ENCODE data around the gene RPS3A. TPM values are rescaled to one million over a fixed set of nuclear protein-coding genes. Genes with fewer than 3 reads are reported as not detected.
"Not testable (repeated sequence)": the region's sequence is repeated elsewhere in the genome, so short reads cannot be mapped to it uniquely, and the experiment has no call there.

RPS3A gene
- total RNA-seq, 1 experiment from 2014 or later = 1,672 TPM

DNA sequence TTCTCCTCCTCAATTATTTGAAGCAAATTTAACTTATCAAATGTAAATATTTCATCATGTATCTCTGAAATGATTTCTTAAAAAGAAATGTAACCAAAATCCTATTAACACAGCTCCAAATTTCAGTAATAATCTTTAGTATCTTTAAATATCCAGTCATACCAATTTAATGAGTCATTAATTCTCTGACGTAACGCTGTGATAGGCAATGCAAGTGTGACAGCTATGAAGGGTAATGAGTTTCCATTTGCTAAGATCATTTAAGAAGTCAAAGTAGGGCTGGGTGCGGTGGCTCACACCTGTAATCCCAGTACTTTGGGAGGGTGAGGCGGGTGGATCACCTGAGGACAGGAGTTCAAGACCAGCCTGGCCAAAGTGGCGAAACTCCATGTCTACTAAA, 15.6 kb downstream of the RPS3A start:
- DNase-seq (ENCODE audit: low read depth) = no peak

DNA sequence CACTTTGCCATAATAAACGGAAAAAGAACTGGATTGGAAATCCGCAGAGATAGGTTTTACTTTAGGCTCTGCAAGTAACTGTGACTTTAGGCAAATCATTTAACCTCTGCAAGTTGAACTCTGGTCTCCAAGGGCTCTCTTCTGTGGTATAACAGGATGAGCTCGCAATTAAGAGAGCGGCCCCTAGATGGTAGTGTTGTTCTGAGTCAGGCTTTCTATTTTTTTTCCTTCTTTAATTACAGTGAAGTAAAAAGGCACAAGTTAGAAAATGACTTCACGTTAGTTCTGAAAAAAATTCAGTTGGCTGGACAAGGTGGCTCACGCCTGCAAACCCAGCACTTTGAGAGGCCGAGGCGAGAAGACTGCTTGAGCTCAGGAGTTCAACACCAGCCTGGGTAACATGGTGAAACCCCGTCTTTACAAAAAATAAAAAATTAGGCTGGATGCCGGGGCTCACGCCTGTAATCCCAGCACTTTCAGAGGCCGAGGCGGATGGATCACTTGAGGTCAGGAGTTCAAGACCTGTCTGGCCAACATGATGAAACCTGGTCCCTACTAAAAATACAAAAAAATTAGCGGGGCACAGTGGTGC, 18.0 kb downstream of the RPS3A start:
- DNase-seq (ENCODE audit: low read depth) = peak; percentile 65

DNA sequence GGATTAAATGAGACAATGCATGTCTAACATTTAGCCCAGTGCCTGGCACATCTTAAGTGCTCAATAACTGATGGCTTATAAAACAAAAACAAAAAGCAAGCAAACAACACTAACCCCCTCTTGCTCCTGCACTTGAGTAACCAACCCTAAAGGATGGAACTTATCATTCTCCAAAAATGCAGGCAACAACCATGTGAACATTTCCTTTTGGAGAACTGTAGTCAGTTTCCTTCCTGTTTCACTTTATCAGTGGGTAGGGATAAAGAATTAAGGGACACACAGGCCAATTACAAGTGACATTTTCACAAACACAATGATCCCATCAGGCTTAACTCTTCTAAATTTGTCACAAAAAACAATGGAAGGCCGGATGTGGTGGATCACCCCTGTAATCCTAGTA, 30.4 kb downstream of the RPS3A start:
- DNase-seq (ENCODE audit: low read depth) = no peak

DNA sequence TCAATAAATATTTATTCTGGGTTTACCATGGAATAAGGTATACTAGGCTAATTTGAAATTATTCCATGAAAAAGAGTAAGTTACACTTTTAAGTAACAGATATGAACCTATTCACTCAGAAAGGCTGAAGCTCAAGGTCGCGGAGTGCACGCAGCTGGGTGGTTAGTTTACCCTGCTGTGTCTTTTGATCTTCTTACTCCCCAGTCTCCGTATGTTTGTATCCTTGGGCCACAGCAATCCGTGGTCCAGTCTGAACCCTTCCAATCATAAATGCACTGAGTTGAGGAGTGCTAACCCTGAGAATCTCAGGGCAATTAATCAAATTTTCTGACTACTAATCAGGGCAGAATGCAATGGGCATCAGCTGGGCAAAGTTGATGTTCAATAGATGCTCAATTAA, 33.9 kb downstream of the RPS3A start:
- DNase-seq (ENCODE audit: low read depth) = no peak

DNA sequence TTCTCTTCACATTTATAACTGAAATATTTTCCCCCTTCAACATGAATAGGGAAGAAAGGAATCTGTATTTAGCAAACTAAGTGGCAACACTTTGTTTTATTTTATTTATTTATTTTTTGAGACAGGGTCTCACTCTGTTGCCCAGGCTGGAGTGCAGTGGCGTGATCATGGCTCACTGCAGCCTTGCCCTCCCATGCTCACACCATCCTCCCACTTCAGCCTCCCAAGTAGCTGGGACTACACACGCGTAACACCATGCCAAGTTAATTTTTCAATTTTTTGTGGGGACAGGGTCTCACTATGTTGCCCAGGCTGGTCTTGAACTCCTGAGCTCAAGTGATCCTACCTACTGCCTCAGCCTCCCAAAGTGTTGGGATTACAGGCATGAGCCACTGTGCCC, 36.6 kb downstream of the RPS3A start:
- DNase-seq (ENCODE audit: low read depth) = not testable (repeated sequence)

DNA sequence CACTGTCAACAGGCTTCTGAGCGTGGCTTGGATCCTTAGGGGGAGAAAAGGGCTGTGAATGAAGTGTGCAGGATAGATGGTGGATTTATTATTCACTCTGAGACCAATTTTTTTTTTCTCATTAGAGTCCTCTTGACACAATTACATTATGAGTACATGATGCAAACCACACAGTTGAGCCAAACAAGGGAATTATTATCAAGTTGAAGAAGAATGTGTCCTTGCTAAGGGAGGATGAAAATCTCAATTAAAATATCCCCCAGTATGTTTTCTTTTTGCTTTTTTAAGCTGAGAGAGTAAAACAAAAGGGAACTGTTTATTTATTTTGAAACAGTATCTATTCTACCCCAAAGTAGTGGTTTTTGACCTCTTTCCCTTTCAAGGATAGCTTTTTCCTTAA, 40.4 kb downstream of the RPS3A start:
- no peak for DNase-seq (ENCODE audit: low read depth)

DNA sequence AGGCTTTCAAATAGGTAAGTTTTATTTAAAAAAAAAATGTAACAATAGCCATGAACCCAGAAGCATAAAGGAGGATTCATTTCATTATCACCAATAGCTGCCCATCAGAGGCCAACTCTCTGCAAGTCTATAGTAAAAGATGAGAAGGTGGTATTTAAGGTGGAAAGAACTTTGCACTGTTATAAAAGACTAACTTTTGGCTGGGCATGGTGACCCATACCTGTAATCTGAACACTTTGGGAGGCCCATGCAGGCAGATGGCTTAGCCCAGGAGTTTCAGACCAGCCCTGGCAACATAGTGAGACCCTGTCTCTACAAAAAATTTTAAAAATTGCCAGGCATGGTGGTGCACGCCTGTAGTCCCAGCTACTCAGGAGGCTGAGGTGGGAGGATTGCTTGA, 43.3 kb downstream of the RPS3A start:
- DNase-seq (ENCODE audit: low read depth) = no peak

DNA sequence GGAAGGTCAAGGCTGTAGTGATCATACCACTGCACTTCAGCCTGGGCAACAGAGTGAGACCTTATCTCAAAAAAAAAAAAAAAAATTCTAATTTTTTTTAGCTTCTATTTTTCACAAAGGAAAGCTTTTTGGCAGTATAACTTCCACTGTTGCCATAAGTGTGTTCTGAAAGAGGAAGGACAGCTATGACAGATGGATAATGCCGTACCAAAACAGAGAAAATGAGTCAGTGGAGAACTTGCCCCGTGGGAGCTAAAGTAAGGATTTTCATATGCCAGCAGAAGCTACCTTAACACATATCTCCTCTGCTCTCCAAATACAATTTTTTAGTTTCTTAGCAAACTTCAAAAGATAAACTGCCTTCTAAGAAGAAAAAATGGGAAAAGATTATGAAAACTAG, 43.7 kb downstream of the RPS3A start:
- no peak for DNase-seq (ENCODE audit: low read depth)

DNA sequence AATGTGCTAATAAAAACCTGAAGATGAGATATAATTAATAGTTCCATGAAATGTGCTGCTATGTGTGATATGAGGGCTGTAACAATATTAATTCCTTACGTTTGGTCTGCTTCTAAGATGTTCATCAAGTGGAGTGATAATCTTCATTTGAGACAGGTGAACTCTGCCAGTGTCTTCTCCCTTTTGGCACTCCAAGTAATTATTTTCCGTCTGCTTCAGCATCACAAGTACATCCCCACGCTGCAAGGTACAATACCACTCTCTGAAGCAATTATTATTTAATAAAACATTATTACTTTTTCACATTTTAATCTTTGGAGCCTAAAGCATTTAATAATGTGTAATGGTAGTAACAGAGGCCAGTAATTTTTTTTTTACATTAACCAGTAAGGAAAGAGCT, 44.4 kb downstream of the RPS3A start:
- DNase-seq (ENCODE audit: low read depth) = no peak

DNA sequence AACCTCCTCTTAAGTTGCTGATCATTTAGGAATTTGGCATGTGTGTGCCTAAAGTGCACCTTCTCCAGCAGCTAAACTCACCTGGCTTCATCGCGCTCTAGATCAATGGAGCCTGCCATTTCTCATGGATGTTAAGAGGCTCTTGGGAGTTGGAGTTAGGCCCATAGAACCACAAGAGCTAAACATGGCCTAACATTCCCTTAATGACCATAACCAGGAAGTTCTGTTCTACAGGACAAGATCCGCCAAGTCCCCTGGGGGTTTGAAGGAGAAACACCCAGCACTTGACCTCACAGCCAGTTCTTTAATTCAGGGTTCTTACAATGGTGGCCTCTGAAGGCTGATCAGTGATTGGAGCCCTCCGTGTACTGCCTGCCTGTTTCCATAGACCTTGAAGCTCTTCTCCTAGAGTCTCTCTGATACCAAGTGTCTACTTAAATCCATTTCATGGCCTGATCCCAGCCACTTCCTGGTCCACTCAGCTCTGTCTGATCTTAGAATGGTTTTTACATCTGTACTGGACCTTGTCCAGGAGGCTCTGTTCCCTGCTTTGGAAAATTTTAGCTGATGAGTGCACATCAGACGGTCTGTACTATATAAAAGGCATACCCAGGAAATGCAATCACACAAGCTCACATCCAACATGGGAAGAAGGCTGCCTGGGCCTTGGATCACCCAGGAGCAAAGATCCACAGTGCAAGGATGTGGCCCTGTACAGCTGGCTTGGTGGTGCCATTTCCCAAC, 45.1 kb downstream of the RPS3A start:
- no peak for DNase-seq (ENCODE audit: low read depth)

DNA sequence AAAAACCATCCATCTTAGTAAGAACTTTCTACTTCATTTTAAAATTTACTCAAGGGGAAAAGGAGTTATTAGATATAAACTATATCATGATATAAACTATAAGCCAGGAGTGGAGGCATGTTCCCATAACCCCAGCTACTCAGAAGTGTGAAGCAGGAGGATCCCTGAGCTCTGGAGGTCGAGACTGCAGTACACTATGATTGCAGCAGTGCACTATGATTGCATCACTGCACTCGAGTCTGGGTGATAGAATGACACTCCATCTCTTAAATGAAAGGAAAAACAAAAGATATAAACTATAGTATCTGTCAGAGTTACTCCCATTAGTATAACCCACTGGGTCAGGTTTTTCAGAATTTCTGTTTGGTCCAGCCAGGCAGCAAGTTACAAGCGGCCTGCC, 47.6 kb downstream of the RPS3A start:
- no peak for DNase-seq (ENCODE audit: low read depth)

DNA sequence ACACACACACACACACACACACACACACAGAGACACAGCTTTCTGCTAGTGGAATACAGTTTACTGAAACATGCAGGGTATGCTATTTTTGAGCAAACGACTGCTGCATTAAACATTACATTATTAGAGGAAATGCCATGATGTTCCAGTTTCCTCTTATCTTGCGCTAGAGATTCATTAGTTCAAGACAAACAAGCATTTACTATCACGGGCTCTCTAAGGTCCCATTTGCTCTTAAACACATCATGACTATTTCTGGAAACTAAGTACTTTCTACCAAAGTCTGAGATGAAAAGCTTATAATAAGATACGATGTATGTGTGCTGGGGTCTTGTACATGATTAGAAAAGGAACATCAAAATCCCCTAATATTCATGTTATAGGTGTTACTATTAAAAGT, 48.8 kb downstream of the RPS3A start:
- DNase-seq (ENCODE audit: low read depth) = no peak

DNA sequence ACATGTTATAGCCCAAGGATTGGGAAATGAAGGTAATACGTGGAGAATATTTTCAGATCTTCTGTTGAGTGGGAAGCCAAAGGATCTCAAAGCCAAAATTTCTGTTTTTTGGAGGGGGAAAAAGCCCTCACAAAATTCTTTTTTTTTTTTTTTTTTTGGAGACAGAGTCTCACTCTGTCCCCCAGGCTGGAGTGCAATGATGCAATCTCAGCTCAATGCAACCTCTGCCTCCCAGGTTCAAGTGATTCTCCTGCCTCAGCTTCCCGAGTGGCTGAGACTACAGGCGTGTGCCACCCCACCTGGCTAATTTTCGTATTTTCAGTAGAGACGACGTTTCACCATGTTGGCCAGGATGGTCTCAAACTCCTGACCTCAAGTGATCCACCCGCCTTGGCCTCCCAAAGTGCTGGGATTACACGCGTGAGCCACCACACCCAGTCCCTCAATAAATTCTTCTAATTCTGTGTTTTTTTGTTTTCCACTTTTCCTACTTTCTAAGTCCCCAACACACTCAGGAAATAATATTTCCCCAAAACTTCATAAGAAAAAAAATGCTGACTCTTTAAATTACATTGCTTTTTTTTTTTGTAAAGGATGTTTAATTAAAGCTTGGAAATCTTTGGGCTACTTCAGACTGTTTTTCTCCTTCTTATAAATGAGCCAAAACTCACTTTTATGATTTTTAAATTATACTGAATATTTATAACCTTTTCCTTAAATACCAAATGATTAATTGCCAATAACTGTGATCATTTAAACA, 51.6 kb downstream of the RPS3A start:
- DNase-seq (ENCODE audit: low read depth) = no peak

DNA sequence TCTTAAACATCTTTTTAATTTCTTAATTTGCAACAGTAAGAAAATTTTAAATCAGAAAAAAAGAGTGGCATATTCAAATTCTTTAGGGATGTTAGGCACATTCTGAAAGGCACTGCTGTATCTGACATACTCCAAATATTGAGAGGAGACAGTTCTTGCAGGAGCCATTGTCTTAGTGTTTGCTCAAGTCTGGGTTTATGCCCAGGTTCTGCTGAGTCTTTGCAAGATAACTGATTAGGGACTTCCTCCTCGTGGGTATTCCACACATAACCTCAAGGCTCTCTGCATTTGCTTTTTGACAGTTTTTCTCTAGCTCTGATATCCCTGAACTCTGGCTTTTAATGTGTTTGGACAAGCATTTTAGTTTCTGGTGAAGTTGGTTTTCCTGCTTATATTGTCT, 52.6 kb downstream of the RPS3A start:
- no peak for DNase-seq (ENCODE audit: low read depth)

DNA sequence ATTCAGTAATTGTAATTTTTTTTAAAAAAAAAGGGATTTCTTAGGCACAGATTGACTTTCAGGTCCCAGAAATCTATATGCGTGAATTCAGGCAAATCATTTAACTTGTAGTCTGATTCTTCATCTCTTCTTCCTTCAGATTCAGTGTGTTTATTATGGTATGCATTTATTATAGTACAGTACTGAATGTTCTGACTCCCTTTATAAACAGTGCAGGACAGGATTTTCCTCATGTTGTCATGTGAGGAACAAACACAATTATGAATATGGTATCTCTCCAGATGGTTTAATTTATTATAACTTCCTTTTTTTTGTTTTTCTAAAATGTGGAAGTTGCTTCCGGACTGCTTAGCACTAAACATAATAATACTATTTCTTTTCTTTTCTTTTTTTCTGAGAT, 54.2 kb downstream of the RPS3A start:
- DNase-seq (ENCODE audit: low read depth) = no peak

Other genes with a start within 250 kb of the RPS3A start
- gene LRBA, start 84.3 kb upstream of the RPS3A start, total RNA-seq (2014; rRNA removed; shearing (Covaris generic)) = 14.0 and 28.9 TPM in 2 replicates
- gene PRSS48, start 177.5 kb downstream of the RPS3A start, total RNA-seq (2014; rRNA removed; shearing (Covaris generic)) = not detected in 2 replicates
- gene SH3D19, start 226.0 kb downstream of the RPS3A start, total RNA-seq (2014; rRNA removed; shearing (Covaris generic)) = 10.0 and 13.7 TPM in 2 replicates

Measured in M059J (cell line).